SU-DHL-6 (cell line): ENCODE data around the gene TAOK1.

ENCODE experiments used
- H2AFZ ChIP-seq: fragments of 200-600 bp; sonication (generic); 2 replicates; pipeline ENCODE4 v1.6.1; 2014; ENCODE audit warnings: low read depth, mild to moderate bottlenecking, moderate library complexity, mixed read lengths, antibody characterized with exemption, low read length; ENCODE audit not compliant: severe bottlenecking
- H3F3A ChIP-seq: fragments of 200-600 bp; shearing (Covaris generic); 2 replicates; pipeline ENCODE4 v1.6.0; 2016; ENCODE audit warnings: antibody characterized with exemption, mild to moderate bottlenecking; ENCODE audit not compliant: insufficient read depth
- H3K27ac ChIP-seq: fragments of 200-600 bp; sonication (generic); 2 replicates; pipeline ENCODE4 v1.5.1; 2016; ENCODE audit warnings: low read depth, mild to moderate bottlenecking, low read length, moderate library complexity, mixed read lengths
- H3K27me3 ChIP-seq: fragments of 200-600 bp; sonication (generic), shearing (Covaris generic); 2 replicates; pipeline ENCODE4 v1.6.0; 2014; ENCODE audit warnings: mild to moderate bottlenecking, low read length
- H3K36me3 ChIP-seq: fragments of 200-600 bp; sonication (generic); 2 replicates; pipeline ENCODE4 v1.6.1; 2014; ENCODE audit warnings: mild to moderate bottlenecking, low read length, mixed read lengths
- H3K4me2 ChIP-seq: fragments of 300-600, 200-600 bp; shearing (Covaris generic), sonication (generic); 2 replicates; pipeline ENCODE4 v1.6.0; 2014; ENCODE audit warnings: low read length, low read depth, mild to moderate bottlenecking; ENCODE audit not compliant: poor library complexity, severe bottlenecking
- H3K4me3 ChIP-seq: fragments of 200-600 bp; sonication (generic); 2 replicates; pipeline ENCODE4 v1.5.1; 2014; ENCODE audit warnings: antibody characterized with exemption, low read length, mild to moderate bottlenecking, mixed read lengths; ENCODE audit not compliant: insufficient read depth, poor library complexity, severe bottlenecking
- H3K79me2 ChIP-seq: fragments of 200-600 bp; sonication (generic); 2 replicates; pipeline ENCODE4 v1.6.1; 2014; ENCODE audit warnings: mild to moderate bottlenecking, low read length, moderate library complexity; ENCODE audit not compliant: insufficient read depth
- H3K9ac ChIP-seq: fragments of 200-600 bp; sonication (generic); 2 replicates; pipeline ENCODE4 v1.7.0; 2014; ENCODE audit warnings: mild to moderate bottlenecking, low read length
- H3K9me2 ChIP-seq: fragments of 200-600 bp; sonication (generic); replicated peaks from 2 replicates; pipeline ENCODE4 v1.6.1; 2014; ENCODE audit warnings: low read length; ENCODE audit not compliant: insufficient read depth
- H3K9me3 ChIP-seq: fragments of 200-600 bp; sonication (generic); 2 replicates; pipeline ENCODE4 v1.6.1; 2014; ENCODE audit warnings: low read length, mixed read lengths; ENCODE audit not compliant: insufficient read depth
- H4K20me1 ChIP-seq: fragments of 200-600 bp; sonication (generic); 2 replicates; pipeline ENCODE4 v1.6.1; 2014; ENCODE audit warnings: low read depth, mild to moderate bottlenecking, antibody characterized with exemption, low read length, moderate library complexity, mixed read lengths
- CTCF ChIP-seq: fragments of 200-600 bp; sonication (generic); IDR thresholded peaks from one replicate; pipeline ENCODE4 v1.5.1; 2017; ENCODE audit warnings: antibody characterized with exemption, mild to moderate bottlenecking, low read length, moderate library complexity; ENCODE audit not compliant: insufficient read depth, poor library complexity, severe bottlenecking
- EZH2phosphoT487 ChIP-seq: fragments of 200-600 bp; sonication (generic), shearing (Covaris generic); conservative IDR thresholded peaks from 2 replicates; pipeline ENCODE4 v1.6.1; 2018; ENCODE audit warnings: mild to moderate bottlenecking, antibody characterized with exemption, low read length, moderate library complexity, mixed read lengths

Gene TAOK1

GRCh38 chr17:29400818-29401217 is 10.7 kb downstream of the TAOK1 start:
- H3K79me2 ChIP-seq: peaks cover 95% of the 10 kb centered on the region

GRCh38 chr17:29401258-29401657 is 11.1 kb downstream of the TAOK1 start:
- H3K9ac ChIP-seq: no peak overlapping the region
- H3K27me3 ChIP-seq: no peaks in the 10 kb centered on the region
- no peak overlapping the region for H2AFZ ChIP-seq
- H4K20me1 ChIP-seq: 0 out of 2 replicates have a peak, but pooled peaks cover 5% of the 10 kb centered on the region
- no peaks in the 10 kb centered on the region for H3K9me3 ChIP-seq
- no peak overlapping the region for H3K4me3 ChIP-seq
- TF ChIP-seq EZH2phosphoT487 (no peak), CTCF (no peak)
- no peak overlapping the region for H3K4me2 ChIP-seq
- H3F3A ChIP-seq: no peaks in the 10 kb centered on the region
- H3K36me3 ChIP-seq: no peaks in the 10 kb centered on the region; the same call in 1 of the 2 replicates
- H3K27ac ChIP-seq: no peak overlapping the region
- H3K79me2 ChIP-seq: peaks cover 95% of the 10 kb centered on the region
- H3K9me2 ChIP-seq: no peaks in the 10 kb centered on the region

More at GRCh38 chr17:29400818-29401217, 10.7 kb downstream of the TAOK1 start:
- Histone ChIP-seq H3K4me3 (no peak overlapping the region), H3K9me3 (no peaks in the 10 kb centered on the region), H3K27ac (no peak overlapping the region), H3K4me2 (no peak overlapping the region), H3K27me3 (no peaks in the 10 kb centered on the region), H3F3A (no peaks in the 10 kb centered on the region), H4K20me1 (0 out of 2 replicates have a peak, but pooled peaks cover 7% of the 10 kb centered on the region), H2AFZ (no peak overlapping the region), H3K36me3 (no peaks in the 10 kb centered on the region; the same call in 1 of the 2 replicates), H3K9ac (no peak overlapping the region), H3K9me2 (no peaks in the 10 kb centered on the region)
- TF ChIP-seq EZH2phosphoT487 (no peak), CTCF (no peak)

GRCh38 chr17:29407856-29408255 is 17.7 kb downstream of the TAOK1 start:
- H3K27me3 ChIP-seq: no peaks in the 10 kb centered on the region
- H3F3A ChIP-seq: no peaks in the 10 kb centered on the region
- no peak overlapping the region for H3K9ac ChIP-seq
- H3K79me2 ChIP-seq: peaks cover 95% of the 10 kb centered on the region
- no peak overlapping the region for H3K4me2 ChIP-seq
- no peak overlapping the region for H2AFZ ChIP-seq
- no peak overlapping the region for H3K27ac ChIP-seq
- H3K9me3 ChIP-seq: no peaks in the 10 kb centered on the region
- H3K9me2 ChIP-seq: no peaks in the 10 kb centered on the region
- no peaks in the 10 kb centered on the region; the same call in 1 of the 2 replicates for H3K36me3 ChIP-seq
- peaks cover 3% of the 10 kb centered on the region; the same call in 1 of the 2 replicates for H4K20me1 ChIP-seq
- no peak overlapping the region for H3K4me3 ChIP-seq
- TF ChIP-seq EZH2phosphoT487 (no peak), CTCF (no peak)
